H1 (cell line): ENCODE measurements around the gene ACSF3. TPM values are rescaled to one million over a fixed set of nuclear protein-coding genes. Genes with fewer than 3 reads are reported as not detected.

Source experiments
- EP300 ChIP-seq, 2 experiments: IDR thresholded peaks; 1 replicate in 1 of 2; 2 replicates in 1 of 2; pipeline ENCODE4 v1.6.1; 2011 to 2012; ENCODE audit warnings: low read depth in 2 of 2, low read length in 2 of 2, mild to moderate bottlenecking in 2 of 2, borderline replicate concordance in 1 of 2, inconsistent platforms in 1 of 2, moderate library complexity in 1 of 2
- POLR2AphosphoS5 ChIP-seq: IDR thresholded peaks from 2 replicates; pipeline ENCODE4 v1.6.1; 2011; ENCODE audit warnings: low read depth, low read length
- RNF2 ChIP-seq: fragments of 200-900, 300-1000 bp; sonication (generic); IDR thresholded peaks from 2 replicates; pipeline ENCODE4 v1.7.1; 2016; ENCODE audit warnings: borderline replicate concordance, low read depth, mild to moderate bottlenecking, antibody characterized with exemption, low read length; ENCODE audit not compliant: poor library complexity, severe bottlenecking; ENCODE audit errors: missing control alignments
- polyA plus RNA-seq, 7 experiments: library from polyadenylated mRNA; depleted of rRNA in 3 of 7; stranded (reverse) in 5 of 7; unstranded in 2 of 7; fragments of >200 nt in 5 of 7; fragments of 200-250 nt in 2 of 7; gene quantifications; 1 replicate in 5 of 7; 2 replicates in 1 of 7; 4 replicates in 1 of 7; pipeline versions ENCODE4 v1.2.1 to v1.2.3, GENCODE V29; 2011 to 2013; ENCODE audit warnings: missing spikeins in 2 of 7, mixed read lengths in 2 of 7
- total RNA-seq: library from RNA; stranded (reverse); fragmentation: NEBNext Ultra II Directional; extraction: Animal tissue kit (Norgen Biotek cat#: 25700); gene quantifications from 2 replicates; pipeline ENCODE4 v1.2.1, GENCODE V29; 2021

Gene ACSF3
- total and polyA plus RNA-seq, 2 of the 8 experiments (the other 6 are each of a cell fraction or from before 2014, with no cell fraction given): 15.6 to 22.9 TPM

DNA sequence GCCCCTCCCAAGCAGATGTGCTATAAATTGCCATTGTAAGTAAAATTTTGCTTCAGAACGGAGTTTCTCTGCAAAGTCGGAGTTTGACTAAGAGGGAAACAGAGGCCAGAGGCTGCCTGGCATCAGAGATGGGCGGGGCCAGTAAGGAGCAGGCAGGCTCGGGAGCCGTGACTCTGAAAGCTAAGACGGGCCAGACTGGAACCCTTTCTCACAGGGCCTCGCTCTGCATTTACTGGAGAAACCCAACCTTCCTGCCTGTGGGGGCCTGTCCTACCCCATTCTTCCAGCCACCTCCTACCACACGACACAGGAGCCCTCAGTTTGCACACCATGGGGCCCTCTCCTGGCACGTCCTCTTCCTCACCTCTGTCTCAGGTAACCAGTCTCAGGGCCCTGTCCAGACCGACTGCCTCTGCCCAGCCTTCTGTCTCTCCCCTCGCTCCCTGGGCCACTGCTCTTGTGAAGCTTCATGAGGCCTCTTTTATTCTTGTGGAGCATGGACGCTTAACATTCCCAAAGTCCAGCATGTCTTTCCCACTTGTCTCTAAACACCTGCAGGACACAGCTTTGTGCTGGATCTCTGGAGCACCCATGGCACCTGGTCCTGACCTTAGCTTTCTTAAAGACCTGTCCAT is 48.4 kb upstream of the ACSF3 start (continued):
- TF ChIP-seq POLR2AphosphoS5 (no peak), RNF2 (no peak), EP300 (IDR thresholded peaks at IDR 0.05; ENCODE audit: borderline replicate concordance in 1 of 2, low read depth in 2 of 2, low read length in 2 of 2) (no peak)
